ENCODE data around the gene ACTR10.
"Not testable (repeated sequence)": the region's sequence is repeated elsewhere in the genome, so short reads cannot be mapped to it uniquely, and the experiment has no call there.

The ACTR10 gene

GRCh38 chr14:58227096-58227819 is 27.3 kb downstream of the ACTR10 start:
- DNase-seq = no peak

- no peak for DNase-seq
Observed at GRCh38 chr14:58238252-58239243, 38.6 kb downstream of the ACTR10 start.

- DNase-seq = peak; percentile 61 to 78
Observed at GRCh38 chr14:58239244-58240195, 39.6 kb downstream of the ACTR10 start.

GRCh38 chr14:58243790-58244555 is 44.0 kb downstream of the ACTR10 start:
- peak; percentile 88 to 93 for DNase-seq

- peak; percentile 99 to 100 for DNase-seq
Observed at GRCh38 chr14:58244556-58245387, 44.8 kb downstream of the ACTR10 start, which contains the start of gene PSMA3. PSMA3 (plus strand) TSS chr14:58244843; CDS start chr14:58244921, 78 bp downstream.

GRCh38 chr14:58245562-58245961 is 45.6 kb downstream of the ACTR10 start:
- DNase-seq = no peak

GRCh38 chr14:58249611-58250010 is 49.7 kb downstream of the ACTR10 start:
- DNase-seq = no peak

GRCh38 chr14:58258156-58258555 is 58.2 kb downstream of the ACTR10 start:
- no peak for DNase-seq

- DNase-seq = not testable (repeated sequence)
Observed at GRCh38 chr14:58262005-58262404, 62.1 kb downstream of the ACTR10 start.

GRCh38 chr14:58265401-58265800 is 65.5 kb downstream of the ACTR10 start:
- no peak for DNase-seq

GRCh38 chr14:58270628-58271027 is 70.7 kb downstream of the ACTR10 start:
- no peak for DNase-seq

- peak in 1 of 2 experiments; percentile 31 for DNase-seq
Observed at GRCh38 chr14:58272588-58273372, 72.8 kb downstream of the ACTR10 start.

- no peak for DNase-seq
Observed at GRCh38 chr14:58274881-58275280, 74.9 kb downstream of the ACTR10 start.

GRCh38 chr14:58275527-58276190 is 75.7 kb downstream of the ACTR10 start:
- no peak for DNase-seq

- no peak for DNase-seq
Observed at GRCh38 chr14:58276208-58276607, 76.3 kb downstream of the ACTR10 start.

GRCh38 chr14:58278177-58278576 is 78.2 kb downstream of the ACTR10 start:
- DNase-seq = no peak

GRCh38 chr14:58280954-58281787 is 81.2 kb downstream of the ACTR10 start:
- no peak for DNase-seq

- no peak for DNase-seq
Observed at GRCh38 chr14:58281969-58282368, 82.0 kb downstream of the ACTR10 start.
